Stimulated activated effector memory CD8-positive, alpha-beta T cell treated with anti-CD3 and anti-CD28 coated beads, Interleukin-12 subunit alpha, Interleukin-12 subunit beta, amount 100 ng/mL, for 72 hours (primary cell): ENCODE results near the gene KRTAP2-4.

Experiments used
- ATAC-seq: fragments of 150-1000 bp; cut with Tn5 transposase; 2 replicates; pipeline ENCODE4 v1.10.0; 2021
- DNase-seq, 2 donors: peaks; one replicate each; pipeline ENCODE4 v3.0.0; 2021 to 2022; ENCODE audit warnings: low spot score in 2 of 2
- H3K27ac Mint-ChIP-seq: one replicate; pipeline ENCODE4 v1.8.0; 2022; ENCODE audit warnings: mild to moderate bottlenecking, mixed read lengths
- H3K36me3 Mint-ChIP-seq: one replicate; pipeline ENCODE4 v1.8.0; 2022; ENCODE audit warnings: mild to moderate bottlenecking, mixed read lengths
- H3K4me1 Mint-ChIP-seq: one replicate; pipeline ENCODE4 v1.8.0; 2022; ENCODE audit warnings: mixed read lengths
- H3K4me3 Mint-ChIP-seq: one replicate; pipeline ENCODE4 v1.8.0; 2022; ENCODE audit warnings: mild to moderate bottlenecking, mixed read lengths
- H3K9me3 Mint-ChIP-seq: one replicate; pipeline ENCODE4 v1.8.0; 2022; ENCODE audit warnings: mixed read lengths

Gene KRTAP2-4

GRCh38 chr17:41026715-41027471, 38.8 kb downstream of the KRTAP2-4 start, which contains the start of gene KRTAP1-5:
KRTAP1-5 (minus strand) TSS chr17:41027208; CDS start chr17:41027155, 53 bp downstream.
- H3K9me3 Mint-ChIP-seq, result no peaks in the 10 kb centered on the region
- H3K36me3 Mint-ChIP-seq, result no peaks in the 10 kb centered on the region
- DNase-seq, result no peak
- no peak within 1 kb of the TSS for H3K4me3 Mint-ChIP-seq
- no peak for ATAC-seq
- no peak within 1 kb of the TSS for H3K27ac Mint-ChIP-seq
- no peaks in the 10 kb centered on the region for H3K4me1 Mint-ChIP-seq

GRCh38 chr17:41024697-41025096, 41.0 kb downstream of the KRTAP2-4 start:
- no peak overlapping the region for H3K27ac Mint-ChIP-seq
- no peaks in the 10 kb centered on the region for H3K9me3 Mint-ChIP-seq
- ATAC-seq (no peak), DNase-seq (no peak)
- no peaks in the 10 kb centered on the region for H3K36me3 Mint-ChIP-seq
- no peaks in the 10 kb centered on the region for H3K4me1 Mint-ChIP-seq
- H3K4me3 Mint-ChIP-seq, result no peak overlapping the region

GRCh38 chr17:41020336-41020735, 45.3 kb downstream of the KRTAP2-4 start:
- Mint-ChIP-seq H3K4me3 (no peak overlapping the region), H3K9me3 (no peaks in the 10 kb centered on the region), H3K36me3 (no peaks in the 10 kb centered on the region), H3K4me1 (no peaks in the 10 kb centered on the region), H3K27ac (no peak overlapping the region)
- no peak for DNase-seq
- no peak for ATAC-seq

- Mint-ChIP-seq H3K4me1 (no peaks in the 10 kb centered on the region), H3K27ac (no peak overlapping the region), H3K9me3 (no peaks in the 10 kb centered on the region)
Measured at GRCh38 chr17:41019415-41019814, 46.3 kb downstream of the KRTAP2-4 start.

GRCh38 chr17:41018541-41018940, 47.1 kb downstream of the KRTAP2-4 start:
- DNase-seq (no peak), ATAC-seq (no peak)
- H3K9me3 Mint-ChIP-seq, result no peaks in the 10 kb centered on the region

More at GRCh38 chr17:41019415-41019814, 46.3 kb downstream of the KRTAP2-4 start:
- ATAC-seq, result no peak
- no peak for DNase-seq
- H3K4me3 Mint-ChIP-seq, result no peak overlapping the region
- no peaks in the 10 kb centered on the region for H3K36me3 Mint-ChIP-seq

GRCh38 chr17:41016578-41017215, 49.0 kb downstream of the KRTAP2-4 start:
- ATAC-seq (no peak), DNase-seq (no peak)
- Mint-ChIP-seq H3K36me3 (no peaks in the 10 kb centered on the region), H3K9me3 (no peaks in the 10 kb centered on the region), H3K4me3 (no peak overlapping the region), H3K27ac (no peak overlapping the region), H3K4me1 (no peaks in the 10 kb centered on the region)

More at GRCh38 chr17:41018541-41018940, 47.1 kb downstream of the KRTAP2-4 start:
- H3K27ac Mint-ChIP-seq, result no peak overlapping the region
- H3K4me1 Mint-ChIP-seq, result no peaks in the 10 kb centered on the region
- H3K36me3 Mint-ChIP-seq, result no peaks in the 10 kb centered on the region
- no peak overlapping the region for H3K4me3 Mint-ChIP-seq

GRCh38 chr17:41015454-41015853, 50.2 kb downstream of the KRTAP2-4 start:
- Mint-ChIP-seq H3K4me1 (no peaks in the 10 kb centered on the region), H3K27ac (no peak overlapping the region), H3K36me3 (no peaks in the 10 kb centered on the region), H3K9me3 (no peaks in the 10 kb centered on the region), H3K4me3 (no peak overlapping the region)
- DNase-seq (no peak), ATAC-seq (no peak)
